Astrocyte (in vitro differentiated cells and primary cell): ENCODE data around the gene ZNF827. TPM values are rescaled to one million over a fixed set of nuclear protein-coding genes. Genes with fewer than 3 reads are reported as not detected.
A peak's percentile ranks its signal among the peaks of the same experiment; 100 is the strongest.

Experiments used
- DNase-seq: peaks from one replicate; pipeline ENCODE4 v3.0.0-alpha.2; 2010; ENCODE audit warnings: low read depth
- FAIRE-seq: peaks from 2 replicates; lab custom pipeline; 2011; peaks lifted over from hg19 to GRCh38; lab: Jason Lieb, UNC
- H2AFZ ChIP-seq: 2 replicates; pipeline ENCODE4 v1.6.0; 2012; ENCODE audit warnings: low read depth, low read length, inconsistent platforms
- H3K27ac ChIP-seq: 2 replicates; pipeline ENCODE4 v1.5.1; 2011; ENCODE audit warnings: low read depth, low read length, inconsistent platforms
- H3K27me3 ChIP-seq: 2 replicates; pipeline ENCODE4 v1.6.0; 2011; ENCODE audit warnings: low read length, inconsistent platforms; ENCODE audit not compliant: insufficient read depth
- H3K36me3 ChIP-seq: 2 replicates; pipeline ENCODE4 v1.5.1; 2011; ENCODE audit warnings: low read length, inconsistent platforms; ENCODE audit not compliant: insufficient read depth
- H3K4me1 ChIP-seq: 2 replicates; pipeline ENCODE4 v1.5.1; 2011; ENCODE audit warnings: low read length, inconsistent platforms; ENCODE audit not compliant: insufficient read depth
- H3K4me2 ChIP-seq: 2 replicates; pipeline ENCODE4 v1.6.0; 2012; ENCODE audit warnings: low read length, inconsistent platforms
- H3K4me3 ChIP-seq: 2 replicates; pipeline ENCODE4 v1.5.1; 2011; ENCODE audit warnings: low read depth, mild to moderate bottlenecking, low read length, inconsistent platforms; ENCODE audit not compliant: insufficient read depth
- H3K79me2 ChIP-seq: 2 replicates; pipeline ENCODE4 v1.6.0; 2012; ENCODE audit warnings: mild to moderate bottlenecking, low read length, inconsistent platforms; ENCODE audit not compliant: insufficient read depth
- H3K9ac ChIP-seq: 2 replicates; pipeline ENCODE4 v1.6.0; 2012; ENCODE audit warnings: mild to moderate bottlenecking, low read length, inconsistent platforms
- H3K9me3 ChIP-seq: 2 replicates; pipeline ENCODE4 v1.5.1; 2012; ENCODE audit warnings: low read depth, mild to moderate bottlenecking, low read length, inconsistent platforms; ENCODE audit not compliant: insufficient read depth
- H4K20me1 ChIP-seq: 2 replicates; pipeline ENCODE4 v1.6.0; 2012; ENCODE audit warnings: low read length, inconsistent platforms; ENCODE audit not compliant: insufficient read depth
- H3K27ac Mint-ChIP-seq: one replicate; pipeline ENCODE4 v1.8.0; 2021; ENCODE audit warnings: mild to moderate bottlenecking, mixed read lengths; ENCODE audit not compliant: unreplicated experiment
- H3K27me3 Mint-ChIP-seq: one replicate; pipeline ENCODE4 v1.8.0; 2021; ENCODE audit warnings: low read depth, mixed read lengths; ENCODE audit not compliant: unreplicated experiment
- H3K36me3 Mint-ChIP-seq: one replicate; pipeline ENCODE4 v1.8.0; 2021; ENCODE audit warnings: low read depth, mixed read lengths; ENCODE audit not compliant: unreplicated experiment
- H3K4me1 Mint-ChIP-seq: one replicate; pipeline ENCODE4 v1.8.0; 2021; ENCODE audit warnings: low read depth, mixed read lengths; ENCODE audit not compliant: unreplicated experiment
- H3K4me3 Mint-ChIP-seq: one replicate; pipeline ENCODE4 v1.8.0; 2021; ENCODE audit warnings: mild to moderate bottlenecking, moderate library complexity, mixed read lengths; ENCODE audit not compliant: unreplicated experiment
- H3K9me3 Mint-ChIP-seq: one replicate; pipeline ENCODE4 v1.8.0; 2021; ENCODE audit warnings: mild to moderate bottlenecking, mixed read lengths; ENCODE audit not compliant: unreplicated experiment
- CTCF ChIP-seq: IDR thresholded peaks from 2 replicates; pipeline ENCODE4 v1.5.1; 2011; ENCODE audit warnings: low read depth, mild to moderate bottlenecking, inconsistent platforms, low read length, moderate library complexity; ENCODE audit not compliant: insufficient read depth
- EZH2 ChIP-seq: IDR thresholded peaks from 2 replicates; pipeline ENCODE4 v1.6.1; 2012; ENCODE audit warnings: mild to moderate bottlenecking, low read length, inconsistent platforms; ENCODE audit not compliant: insufficient read depth
- total RNA-seq: library from RNA; stranded (reverse); gene quantifications from 2 replicates; pipeline ENCODE4 v1.2.1, GENCODE V29; 2021

Gene ZNF827
- total RNA-seq, 1 donor from 2014 or later: 39.7 TPM

DNA sequence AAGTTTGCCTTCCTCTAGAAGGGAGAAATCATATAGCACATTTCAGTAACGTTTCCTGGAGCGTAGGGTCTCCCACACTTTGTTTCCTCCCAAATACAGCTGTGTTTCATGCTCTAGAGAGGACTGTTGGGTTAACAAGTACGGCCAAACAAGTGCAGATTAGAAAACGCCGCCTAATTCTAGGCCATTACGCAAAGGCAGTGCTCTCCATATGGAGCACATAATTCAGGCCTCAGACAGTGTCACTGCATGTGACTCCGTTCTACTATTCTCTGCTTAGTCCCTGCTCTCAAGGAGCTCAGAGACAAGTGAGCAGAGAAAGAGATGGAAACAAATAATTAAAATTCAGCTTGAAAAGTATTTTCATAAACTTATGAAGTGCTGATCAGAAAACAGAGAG lies 11.6 kb downstream of the ZNF827 start:
- Histone ChIP-seq H3K4me2 (no peak overlapping the region), H3K27ac (no peak overlapping the region), H3K79me2 (peaks cover 100% of the 10 kb centered on the region), H3K36me3 (no peaks in the 10 kb centered on the region), H4K20me1 (peaks cover 73% of the 10 kb centered on the region), H3K4me3 (no peak overlapping the region), H3K9me3 (no peaks in the 10 kb centered on the region), H3K9ac (no peak overlapping the region), H3K27me3 (no peaks in the 10 kb centered on the region), H2AFZ (no peak overlapping the region), H3K4me1 (no peaks in the 10 kb centered on the region)
- FAIRE-seq (no peak), DNase-seq (no peak)
- no peak for TF ChIP-seq CTCF
- Mint-ChIP-seq H3K4me1 (peaks cover 12% of the 10 kb centered on the region), H3K36me3 (peaks cover 10% of the 10 kb centered on the region), H3K27ac (no peak overlapping the region), H3K4me3 (no peak overlapping the region), H3K27me3 (no peaks in the 10 kb centered on the region), H3K9me3 (no peaks in the 10 kb centered on the region)

DNA sequence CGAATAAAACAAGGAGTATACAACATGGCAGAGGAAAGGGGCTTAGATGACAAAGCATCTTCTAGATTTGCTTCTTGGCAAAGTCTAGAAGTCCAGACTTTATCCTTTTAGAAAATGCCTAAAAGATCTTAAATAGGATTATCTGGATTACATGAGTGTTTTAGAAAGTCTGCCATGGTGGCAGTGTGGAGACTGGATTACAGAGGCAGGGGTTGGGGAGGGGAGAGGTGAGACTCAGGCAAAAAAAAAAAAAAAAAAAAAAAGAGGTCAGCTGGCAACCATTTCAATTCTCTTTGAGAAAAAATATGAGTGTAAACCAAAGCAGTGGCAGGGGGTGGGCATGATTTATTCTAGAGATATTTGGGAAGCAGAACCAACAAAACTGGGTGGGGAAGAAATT lies 17.4 kb downstream of the ZNF827 start:
- Mint-ChIP-seq H3K4me1 (peaks cover 25% of the 10 kb centered on the region), H3K27me3 (no peaks in the 10 kb centered on the region), H3K36me3 (peaks cover 20% of the 10 kb centered on the region), H3K4me3 (no peak overlapping the region), H3K27ac (peak overlapping the region; percentile 49), H3K9me3 (no peaks in the 10 kb centered on the region)
- H3K9ac ChIP-seq: no peak overlapping the region
- no peaks in the 10 kb centered on the region for H3K36me3 ChIP-seq
- H3K4me3 ChIP-seq: no peak overlapping the region
- H3K4me2 ChIP-seq: no peak overlapping the region
- FAIRE-seq: no peak
- peaks cover 95% of the 10 kb centered on the region for H3K79me2 ChIP-seq
- H3K4me1 ChIP-seq: peaks cover 10% of the 10 kb centered on the region
- DNase-seq: no peak
- H3K9me3 ChIP-seq: no peaks in the 10 kb centered on the region
- H3K27me3 ChIP-seq: no peaks in the 10 kb centered on the region
- H3K27ac ChIP-seq: no peak overlapping the region
- peaks cover 62% of the 10 kb centered on the region for H4K20me1 ChIP-seq
- no peak overlapping the region for H2AFZ ChIP-seq
- TF ChIP-seq EZH2 (no peak), CTCF (no peak)

DNA sequence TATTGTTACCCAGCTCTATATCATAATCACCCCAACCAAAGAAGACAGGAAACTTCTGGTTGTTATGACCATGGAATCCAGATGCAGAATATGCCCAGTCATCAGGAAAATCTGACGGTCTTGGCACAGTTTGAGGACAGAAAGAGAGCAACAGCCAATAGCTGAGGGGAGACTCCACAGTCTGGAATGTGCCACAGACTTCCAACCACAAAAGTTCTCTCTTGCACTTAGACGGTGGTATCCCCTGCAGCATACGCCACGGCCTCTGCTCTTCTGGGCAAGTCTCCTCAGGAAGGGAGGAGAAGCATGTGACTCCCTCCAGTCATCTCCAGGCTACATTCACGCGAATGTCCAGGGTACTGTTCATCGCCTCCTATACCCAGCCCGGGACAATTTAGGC lies 18.4 kb downstream of the ZNF827 start:
- H3K79me2 ChIP-seq: peaks cover 95% of the 10 kb centered on the region
- H4K20me1 ChIP-seq: peaks cover 66% of the 10 kb centered on the region
- Mint-ChIP-seq H3K27ac (peak overlapping the region; percentile 49), H3K4me3 (peak overlapping the region; percentile 0), H3K36me3 (peaks cover 12% of the 10 kb centered on the region), H3K27me3 (no peaks in the 10 kb centered on the region), H3K9me3 (peaks cover 4% of the 10 kb centered on the region), H3K4me1 (peaks cover 25% of the 10 kb centered on the region)
- no peak overlapping the region for H3K4me3 ChIP-seq
- H2AFZ ChIP-seq: no peak overlapping the region
- TF ChIP-seq EZH2 (no peak), CTCF (no peak)
- peaks cover 10% of the 10 kb centered on the region for H3K4me1 ChIP-seq
- H3K27me3 ChIP-seq: no peaks in the 10 kb centered on the region
- no peaks in the 10 kb centered on the region for H3K9me3 ChIP-seq
- H3K36me3 ChIP-seq: no peaks in the 10 kb centered on the region
- DNase-seq (peak; percentile 99), FAIRE-seq (peak; percentile 96)
- peak overlapping the region; percentile 37 for H3K9ac ChIP-seq
- peak overlapping the region; percentile 72 for H3K27ac ChIP-seq
- peak overlapping the region; percentile 69 for H3K4me2 ChIP-seq
